ENCODE results near the gene PAK4. TPM values are rescaled to one million over a fixed set of nuclear protein-coding genes. Genes with fewer than 3 reads are reported as not detected.

PAK4 gene
- 80.6 TPM for polyA plus RNA-seq (2013, experiment 1 of 4)
- 78.7 TPM for polyA plus RNA-seq (2013, experiment 2 of 4)
- 72.7 TPM for polyA plus RNA-seq (2013, experiment 3 of 4)
- polyA plus RNA-seq (2013, experiment 4 of 4), result 66.4 TPM

DNA sequence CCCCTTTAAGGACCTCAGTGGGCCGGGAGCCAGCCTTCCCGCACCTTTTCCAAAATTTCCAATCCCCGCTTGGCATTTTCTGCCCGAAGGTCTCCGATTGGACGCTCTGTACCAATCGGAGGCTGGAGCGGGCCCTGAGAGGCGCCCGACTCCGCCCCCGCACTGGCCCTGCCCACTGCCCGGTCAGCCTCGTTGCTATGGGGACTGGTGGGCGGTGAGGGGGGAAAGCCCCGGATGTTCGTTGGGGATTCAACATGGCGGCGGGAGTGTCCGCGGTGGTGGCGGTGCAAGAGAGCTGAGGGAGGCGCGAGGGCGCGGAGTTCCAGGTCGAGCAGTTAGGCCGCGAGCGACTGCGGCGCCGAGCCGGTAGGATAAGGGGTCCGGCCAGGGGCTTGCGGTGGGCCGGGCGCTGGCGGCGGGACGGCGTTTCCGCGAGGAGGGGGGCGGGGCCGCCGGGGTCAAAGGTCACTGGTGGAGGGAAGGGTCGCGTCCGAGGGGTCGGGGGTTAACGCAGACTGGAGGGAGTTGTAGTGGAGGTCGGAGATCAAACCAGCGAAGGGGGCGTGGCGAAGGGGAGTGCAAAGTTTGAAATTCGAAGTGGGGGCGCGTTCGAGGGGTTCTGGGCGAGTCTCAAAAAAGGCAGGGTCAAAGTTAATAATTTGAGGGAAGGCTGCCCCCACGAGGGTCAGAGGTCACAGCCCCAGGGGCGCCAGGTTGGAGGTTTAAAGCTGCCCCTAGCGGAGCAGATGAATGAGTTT lies at the start of gene PAK4:
Gene PAK4, plus strand, starts transcription at position 233 of the 758 bp plus-strand sequence. CDS start 43,768 bp downstream, outside the sequence.
- no peaks in the 10 kb centered on the region for H3K27me3 ChIP-seq (ENCODE audit: control insufficient read depth, insufficient read depth, low read length, poor library complexity, severe bottlenecking)
- H3K4me3 ChIP-seq (ENCODE audit: insufficient read depth, low read depth, low read length), result peak within 1 kb of the TSS; percentile 89
- no peaks in the 10 kb centered on the region for H3K9me3 ChIP-seq (ENCODE audit: control insufficient read depth, low read length)
- H3K36me3 ChIP-seq (ENCODE audit: control insufficient read depth, insufficient read depth, low read length), result no peaks in the 10 kb centered on the region
- H3K4me1 ChIP-seq (ENCODE audit: control insufficient read depth, insufficient read depth, low read length), result peaks cover 10% of the 10 kb centered on the region
- WGBS, 2 experiments, result 1% methylated on average over 64 of the region's 64 CpGs
- H3K27ac ChIP-seq (ENCODE audit: insufficient read depth, low read depth, low read length, poor library complexity, severe bottlenecking), result peak within 1 kb of the TSS; percentile 92

- Histone ChIP-seq H3K36me3 (ENCODE audit: control insufficient read depth, insufficient read depth, low read length) (no peaks in the 10 kb centered on the region), H3K4me1 (ENCODE audit: control insufficient read depth, insufficient read depth, low read length) (no peaks in the 10 kb centered on the region), H3K9me3 (ENCODE audit: control insufficient read depth, low read length) (no peaks in the 10 kb centered on the region), H3K27ac (ENCODE audit: insufficient read depth, low read depth, low read length, poor library complexity, severe bottlenecking) (no peak overlapping the region), H3K4me3 (ENCODE audit: insufficient read depth, low read depth, low read length) (no peak overlapping the region), H3K27me3 (ENCODE audit: control insufficient read depth, insufficient read depth, low read length, poor library complexity, severe bottlenecking) (peaks cover 17% of the 10 kb centered on the region)
- WGBS, 2 experiments, result 90 to 92% methylated on average over 11 of the region's 11 CpGs
Observed at GRCh38 chr19:39077323-39077722, 48.3 kb upstream of the PAK4 start.

DNA sequence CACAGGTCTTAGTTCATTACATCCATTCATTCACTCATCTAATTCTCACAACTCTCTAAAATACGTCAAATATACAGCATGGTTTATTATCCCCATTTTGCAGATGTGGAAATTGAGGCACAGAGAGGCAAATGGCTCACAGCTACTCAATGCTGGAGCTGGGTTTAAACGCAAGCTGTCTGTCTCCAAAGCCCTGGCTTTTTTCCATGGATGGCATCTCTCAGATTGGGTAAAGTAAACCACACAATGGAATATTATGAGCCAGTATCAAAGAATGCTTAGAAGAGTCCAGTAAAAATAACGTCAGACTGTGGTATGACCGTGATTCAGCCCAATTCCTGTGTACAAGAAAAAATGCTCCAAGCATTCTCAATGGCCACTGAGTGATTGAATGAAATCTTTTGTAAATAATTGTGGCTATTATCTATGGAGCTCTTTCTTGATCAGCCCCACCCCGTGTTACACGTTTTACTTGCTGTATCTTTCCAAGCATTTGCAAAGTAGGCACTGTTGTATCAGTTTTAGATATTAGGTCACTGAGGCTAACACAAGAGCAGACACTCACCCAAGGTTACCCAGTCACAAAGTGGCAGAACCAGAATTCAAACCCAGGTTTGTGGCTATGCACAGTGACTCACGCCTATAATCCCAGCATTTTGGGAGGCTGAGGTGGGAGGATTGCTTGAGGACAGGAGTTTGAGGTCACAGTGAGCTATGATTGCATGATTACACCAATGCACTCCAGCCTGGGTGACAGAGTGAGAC lies 47.0 kb upstream of the PAK4 start:
- H3K4me1 ChIP-seq (ENCODE audit: control insufficient read depth, insufficient read depth, low read length), result no peaks in the 10 kb centered on the region
- H3K4me3 ChIP-seq (ENCODE audit: insufficient read depth, low read depth, low read length), result no peak overlapping the region
- H3K9me3 ChIP-seq (ENCODE audit: control insufficient read depth, low read length), result no peaks in the 10 kb centered on the region
- H3K27me3 ChIP-seq (ENCODE audit: control insufficient read depth, insufficient read depth, low read length, poor library complexity, severe bottlenecking), result peaks cover 30% of the 10 kb centered on the region
- 76 to 86% methylated on average over 7 of the region's 7 CpGs for WGBS, 2 experiments
- H3K36me3 ChIP-seq (ENCODE audit: control insufficient read depth, insufficient read depth, low read length), result no peaks in the 10 kb centered on the region
- H3K27ac ChIP-seq (ENCODE audit: insufficient read depth, low read depth, low read length, poor library complexity, severe bottlenecking), result no peak overlapping the region

- WGBS, 2 experiments, result 70 to 86% methylated on average over 2 to 3 of the region's 3 CpGs
- Histone ChIP-seq H3K36me3 (ENCODE audit: control insufficient read depth, insufficient read depth, low read length) (no peaks in the 10 kb centered on the region), H3K27me3 (ENCODE audit: control insufficient read depth, insufficient read depth, low read length, poor library complexity, severe bottlenecking) (peaks cover 48% of the 10 kb centered on the region), H3K4me3 (ENCODE audit: insufficient read depth, low read depth, low read length) (no peak overlapping the region), H3K4me1 (ENCODE audit: control insufficient read depth, insufficient read depth, low read length) (no peaks in the 10 kb centered on the region), H3K9me3 (ENCODE audit: control insufficient read depth, low read length) (no peaks in the 10 kb centered on the region), H3K27ac (ENCODE audit: insufficient read depth, low read depth, low read length, poor library complexity, severe bottlenecking) (no peak overlapping the region)
Observed at GRCh38 chr19:39080431-39080830, 45.2 kb upstream of the PAK4 start.

DNA sequence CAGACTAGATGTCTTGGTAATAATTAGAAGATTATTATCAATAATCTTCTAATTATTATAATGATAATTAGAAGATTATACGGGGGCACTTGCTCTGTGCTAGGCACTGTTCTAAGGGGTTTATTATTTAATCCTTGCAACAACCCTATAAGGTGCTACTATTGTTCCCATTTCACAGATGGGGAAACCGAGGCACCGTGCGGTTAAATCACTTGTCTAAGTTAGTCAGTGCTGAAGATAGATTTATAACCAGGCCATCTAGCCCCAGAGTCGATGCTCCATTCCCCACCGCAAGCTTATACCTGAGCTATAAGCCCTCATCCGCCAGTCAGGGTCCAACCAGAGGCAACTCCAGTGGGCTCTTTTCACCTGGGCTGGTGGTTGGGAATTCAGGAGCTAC lies 43.4 kb upstream of the PAK4 start:
- WGBS, 2 experiments, result 87 to 89% methylated on average over 6 to 7 of the region's 7 CpGs
- Histone ChIP-seq H3K4me1 (ENCODE audit: control insufficient read depth, insufficient read depth, low read length) (no peaks in the 10 kb centered on the region), H3K36me3 (ENCODE audit: control insufficient read depth, insufficient read depth, low read length) (no peaks in the 10 kb centered on the region), H3K4me3 (ENCODE audit: insufficient read depth, low read depth, low read length) (no peak overlapping the region), H3K27me3 (ENCODE audit: control insufficient read depth, insufficient read depth, low read length, poor library complexity, severe bottlenecking) (peaks cover 56% of the 10 kb centered on the region), H3K9me3 (ENCODE audit: control insufficient read depth, low read length) (no peaks in the 10 kb centered on the region), H3K27ac (ENCODE audit: insufficient read depth, low read depth, low read length, poor library complexity, severe bottlenecking) (no peak overlapping the region)

DNA sequence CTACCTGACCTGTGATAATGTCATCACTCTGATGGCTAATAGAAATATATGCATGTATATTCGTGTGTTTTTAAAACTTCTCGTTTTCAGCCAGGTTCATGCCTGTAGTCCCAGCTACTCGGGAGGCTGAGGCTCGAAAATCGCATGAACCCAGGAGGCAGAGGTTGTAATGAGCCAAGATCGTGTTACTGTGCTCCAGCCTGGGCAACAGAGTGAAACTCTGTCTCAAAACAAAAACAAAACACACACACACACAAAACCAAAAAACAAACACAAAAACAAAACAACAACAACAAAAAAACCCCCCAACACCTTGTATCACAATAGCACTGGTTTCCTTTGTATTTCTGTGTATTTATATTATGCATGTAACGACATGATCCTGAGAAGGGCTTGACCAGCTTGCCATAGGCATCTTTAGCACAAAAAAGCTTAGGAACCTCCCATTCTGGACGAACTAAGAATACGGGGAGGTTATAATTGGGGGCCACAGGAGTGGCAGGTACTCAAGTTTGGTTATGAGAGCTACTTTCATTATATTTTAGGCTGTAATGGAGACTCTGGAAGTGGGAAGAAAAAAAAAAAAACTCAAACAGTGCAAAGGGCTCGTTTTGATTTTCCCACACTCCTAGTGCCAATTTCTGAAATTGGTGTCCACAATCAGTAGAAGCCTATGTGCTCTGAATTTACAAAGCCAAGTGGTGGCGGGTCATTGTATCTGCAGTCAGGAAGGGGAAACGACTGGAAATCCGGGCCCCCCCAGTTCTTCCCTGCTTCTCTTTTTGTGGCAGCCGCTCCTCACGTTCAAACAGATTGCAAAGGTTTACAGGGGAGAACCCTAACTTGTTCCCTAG lies 42.6 kb upstream of the PAK4 start:
- H3K36me3 ChIP-seq (ENCODE audit: control insufficient read depth, insufficient read depth, low read length), result no peaks in the 10 kb centered on the region
- no peaks in the 10 kb centered on the region for H3K9me3 ChIP-seq (ENCODE audit: control insufficient read depth, low read length)
- 61 to 63% methylated on average over 14 of the region's 15 CpGs for WGBS, 2 experiments
- H3K27ac ChIP-seq (ENCODE audit: insufficient read depth, low read depth, low read length, poor library complexity, severe bottlenecking), result no peak overlapping the region
- no peak overlapping the region for H3K4me3 ChIP-seq (ENCODE audit: insufficient read depth, low read depth, low read length)
- peaks cover 60% of the 10 kb centered on the region for H3K27me3 ChIP-seq (ENCODE audit: control insufficient read depth, insufficient read depth, low read length, poor library complexity, severe bottlenecking)
- no peaks in the 10 kb centered on the region for H3K4me1 ChIP-seq (ENCODE audit: control insufficient read depth, insufficient read depth, low read length)

DNA sequence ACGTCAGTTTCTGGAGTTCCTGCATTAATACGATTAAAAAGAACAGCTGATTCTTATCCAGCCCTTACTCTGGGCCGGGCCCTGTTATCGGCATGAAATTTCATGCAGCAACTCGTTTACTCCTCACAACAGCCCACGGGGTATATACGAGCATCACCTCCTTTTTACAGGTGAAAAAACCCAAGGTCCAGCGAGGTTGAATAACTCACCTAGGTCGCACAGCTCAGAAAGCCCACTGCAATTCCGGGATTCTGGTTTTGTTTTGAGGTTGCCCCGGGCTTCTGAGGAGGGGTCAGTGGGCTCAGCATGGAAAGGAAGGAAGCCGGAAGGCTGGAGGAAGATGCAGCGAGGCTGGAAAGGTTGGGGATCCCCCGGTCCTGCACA lies 42.0 kb upstream of the PAK4 start:
- 36% methylated on average over 14 of the region's 14 CpGs for WGBS, 2 experiments
- Histone ChIP-seq H3K36me3 (ENCODE audit: control insufficient read depth, insufficient read depth, low read length) (no peaks in the 10 kb centered on the region), H3K9me3 (ENCODE audit: control insufficient read depth, low read length) (no peaks in the 10 kb centered on the region), H3K4me1 (ENCODE audit: control insufficient read depth, insufficient read depth, low read length) (no peaks in the 10 kb centered on the region), H3K27ac (ENCODE audit: insufficient read depth, low read depth, low read length, poor library complexity, severe bottlenecking) (no peak overlapping the region), H3K4me3 (ENCODE audit: insufficient read depth, low read depth, low read length) (no peak overlapping the region), H3K27me3 (ENCODE audit: control insufficient read depth, insufficient read depth, low read length, poor library complexity, severe bottlenecking) (peaks cover 56% of the 10 kb centered on the region)

GRCh38 chr19:39083983-39084731 lies 41.4 kb upstream of the PAK4 start, which contains the start of gene ACP7:
Gene ACP7, plus strand, starts transcription at chr19:39084368. Its CDS starts 902 bp downstream, at chr19:39085270.
- peaks cover 55% of the 10 kb centered on the region for H3K27me3 ChIP-seq (ENCODE audit: control insufficient read depth, insufficient read depth, low read length, poor library complexity, severe bottlenecking)
- no peaks in the 10 kb centered on the region for H3K36me3 ChIP-seq (ENCODE audit: control insufficient read depth, insufficient read depth, low read length)
- H3K9me3 ChIP-seq (ENCODE audit: control insufficient read depth, low read length), result no peaks in the 10 kb centered on the region
- WGBS, 2 experiments, result 4 to 5% methylated on average over 54 of the region's 54 CpGs
- H3K27ac ChIP-seq (ENCODE audit: insufficient read depth, low read depth, low read length, poor library complexity, severe bottlenecking), result no peak within 1 kb of the TSS
- H3K4me3 ChIP-seq (ENCODE audit: insufficient read depth, low read depth, low read length), result peak within 1 kb of the TSS; percentile 27
- H3K4me1 ChIP-seq (ENCODE audit: control insufficient read depth, insufficient read depth, low read length), result no peaks in the 10 kb centered on the region

GRCh38 chr19:39084732-39085080 lies 40.9 kb upstream of the PAK4 start:
- Histone ChIP-seq H3K4me1 (ENCODE audit: control insufficient read depth, insufficient read depth, low read length) (no peaks in the 10 kb centered on the region), H3K27me3 (ENCODE audit: control insufficient read depth, insufficient read depth, low read length, poor library complexity, severe bottlenecking) (peaks cover 52% of the 10 kb centered on the region), H3K36me3 (ENCODE audit: control insufficient read depth, insufficient read depth, low read length) (no peaks in the 10 kb centered on the region), H3K9me3 (ENCODE audit: control insufficient read depth, low read length) (no peaks in the 10 kb centered on the region), H3K4me3 (ENCODE audit: insufficient read depth, low read depth, low read length) (peak overlapping the region; percentile 27), H3K27ac (ENCODE audit: insufficient read depth, low read depth, low read length, poor library complexity, severe bottlenecking) (no peak overlapping the region)
- WGBS, 2 experiments, result 50 to 52% methylated on average over 7 of the region's 7 CpGs
